T-helper 17 cell (primary cell): ENCODE results near the gene PSMD13. TPM values are rescaled to one million over a fixed set of nuclear protein-coding genes. Genes with fewer than 3 reads are reported as not detected.
"Not testable (repeated sequence)": the region's sequence is repeated elsewhere in the genome, so short reads cannot be mapped to it uniquely, and the experiment has no call there.

Source experiments
- ATAC-seq: fragments of 150-1000 bp; cut with Tn5 transposase; 2 replicates; pipeline ENCODE4 v1.10.0; 2021; ENCODE audit warnings: mild to moderate bottlenecking, moderate library complexity
- DNase-seq, 3 donors: peaks; one replicate each; pipeline versions ENCODE4 v3.0.0 to v3.0.0-alpha.2; 2020 to 2021
- H3K9me3 ChIP-seq: one replicate; pipeline ENCODE4 v1.7.0; 2013; ENCODE audit warnings: low read length, mild to moderate bottlenecking; ENCODE audit not compliant: control insufficient read depth, poor library complexity, severe bottlenecking
- H3K27ac Mint-ChIP-seq: one replicate; pipeline ENCODE4 v1.8.0; 2022; ENCODE audit warnings: mild to moderate bottlenecking, moderate library complexity, mixed read lengths
- H3K27me3 Mint-ChIP-seq: one replicate; pipeline ENCODE4 v1.8.0; 2022; ENCODE audit warnings: mixed read lengths
- H3K36me3 Mint-ChIP-seq: one replicate; pipeline ENCODE4 v1.8.0; 2022; ENCODE audit warnings: low read depth, mixed read lengths
- H3K4me1 Mint-ChIP-seq: one replicate; pipeline ENCODE4 v1.8.0; 2022; ENCODE audit warnings: mild to moderate bottlenecking, mixed read lengths
- H3K4me3 Mint-ChIP-seq: one replicate; pipeline ENCODE4 v1.8.0; 2022; ENCODE audit warnings: mild to moderate bottlenecking, moderate library complexity, mixed read lengths
- total RNA-seq, 4 donors: library from RNA in 2 of 4; stranded (reverse) in 2 of 4; gene quantifications; one replicate each; pipeline ENCODE4 v1.2.3 and lab custom pipeline; 2022 to 2026

Gene PSMD13
- total RNA-seq, 2 donors from 2014 or later: 60.6 to 63.6 TPM

DNA sequence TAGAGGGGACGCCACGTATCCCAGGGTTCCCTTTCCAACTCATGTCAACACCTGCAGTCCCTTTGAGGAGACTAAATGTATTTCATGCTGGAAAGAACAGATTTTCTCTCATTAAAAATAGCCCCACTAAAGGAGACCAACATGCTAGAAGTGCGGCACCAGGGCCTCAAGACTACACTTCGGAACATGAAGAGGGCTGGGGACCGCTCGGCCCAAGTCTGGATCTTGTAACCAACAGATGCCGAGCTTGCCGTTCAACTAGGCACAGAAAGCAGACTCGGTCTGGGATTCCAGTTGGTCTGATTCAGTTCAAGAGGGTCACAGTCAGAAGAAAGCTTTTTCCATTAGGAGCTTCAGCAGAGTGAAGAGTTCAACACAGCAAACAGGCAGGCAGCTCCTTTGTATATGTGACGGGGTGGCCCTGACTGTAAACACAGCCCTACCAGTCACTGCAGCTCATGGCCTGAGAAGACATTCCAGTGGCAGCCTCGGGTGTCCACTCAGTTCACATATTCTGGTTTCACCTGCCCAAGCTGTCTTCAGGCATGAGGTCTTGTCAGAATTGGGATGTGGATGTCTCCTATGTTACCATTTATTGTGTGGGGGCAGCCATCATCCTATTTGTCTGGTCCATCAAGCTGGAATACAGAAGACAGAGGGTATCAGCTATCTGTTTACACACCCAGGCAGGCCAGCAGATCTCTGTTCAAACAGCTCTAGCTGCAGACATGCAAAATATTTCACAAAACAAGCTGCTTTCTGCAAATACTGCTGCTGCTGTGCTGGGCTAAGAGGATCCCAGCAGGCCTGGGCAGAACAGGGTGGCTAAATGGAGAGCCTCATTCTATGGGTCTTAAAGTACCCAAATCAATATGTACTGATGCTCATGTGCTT, 20.4 kb upstream of the PSMD13 start:
- DNase-seq: no peak
- Mint-ChIP-seq H3K4me3 (no peak overlapping the region), H3K4me1 (peaks cover 7% of the 10 kb centered on the region), H3K27ac (peak overlapping the region; percentile 49), H3K27me3 (no peaks in the 10 kb centered on the region), H3K36me3 (peaks cover 6% of the 10 kb centered on the region)
- H3K9me3 ChIP-seq: no peaks in the 10 kb centered on the region
- no peak for ATAC-seq

DNA sequence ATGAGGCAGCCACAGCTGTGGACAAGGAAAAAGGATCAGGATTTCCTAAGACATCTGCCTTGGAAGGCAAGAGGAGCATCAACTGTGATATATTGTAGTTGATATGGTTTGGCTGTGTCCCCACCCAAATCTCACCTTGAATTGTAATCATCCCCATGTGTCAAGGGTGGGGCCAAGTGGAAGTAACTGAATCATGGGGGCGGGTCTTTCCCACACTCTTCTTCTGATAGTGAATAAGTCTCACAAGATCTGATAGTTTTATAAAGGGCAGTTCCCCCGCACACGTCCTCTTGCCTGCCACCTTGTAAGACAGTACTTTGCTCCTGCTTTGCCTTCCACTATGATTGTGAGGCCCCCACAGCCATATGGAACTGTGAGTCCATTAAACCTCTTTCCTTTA, 19.1 kb upstream of the PSMD13 start:
- H3K9me3 ChIP-seq: no peaks in the 10 kb centered on the region
- DNase-seq: no peak
- Mint-ChIP-seq H3K4me1 (peaks cover 8% of the 10 kb centered on the region), H3K36me3 (peaks cover 7% of the 10 kb centered on the region), H3K4me3 (no peak overlapping the region), H3K27me3 (no peaks in the 10 kb centered on the region), H3K27ac (no peak overlapping the region)
- no peak for ATAC-seq

DNA sequence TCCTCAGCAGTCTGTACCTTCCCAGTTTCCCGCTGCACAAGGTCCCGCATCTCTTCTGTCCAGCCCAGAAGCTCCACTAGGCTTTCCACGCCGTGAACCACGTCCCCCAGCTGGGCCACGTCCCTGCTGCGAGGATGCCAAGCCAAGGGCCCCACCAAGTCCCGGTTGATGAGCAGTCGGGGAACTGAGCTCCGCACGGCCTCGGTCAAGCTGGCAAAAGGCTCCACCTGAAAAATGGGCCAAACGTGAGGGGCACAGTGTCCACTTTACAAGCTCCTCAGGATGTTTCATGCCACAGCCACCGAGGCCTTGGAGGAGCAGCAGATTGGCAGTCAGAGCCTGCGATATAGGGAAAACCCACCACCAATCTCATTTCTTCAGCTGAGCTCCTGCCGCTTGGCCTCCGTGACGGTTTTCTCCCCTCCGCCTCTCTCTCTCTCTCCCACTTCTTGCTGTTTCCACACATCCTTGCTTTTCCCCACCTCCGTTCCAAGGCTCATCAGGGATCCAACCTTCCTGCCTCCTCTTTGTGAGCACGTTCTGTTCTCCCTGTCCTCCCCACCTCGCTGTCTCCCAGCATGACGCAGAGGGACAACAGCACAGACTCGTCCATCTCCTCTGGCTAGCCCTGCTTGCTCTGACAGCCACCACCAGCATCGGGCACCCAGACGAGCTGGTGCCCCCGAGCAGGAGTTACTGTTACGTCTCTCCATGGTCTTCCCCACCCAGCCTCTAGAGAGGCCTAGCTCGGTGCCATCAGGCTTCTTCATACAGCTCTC, 17.8 kb upstream of the PSMD13 start:
- Mint-ChIP-seq H3K4me3 (no peak overlapping the region), H3K27ac (peak overlapping the region; percentile 78), H3K36me3 (peaks cover 9% of the 10 kb centered on the region), H3K4me1 (peaks cover 10% of the 10 kb centered on the region), H3K27me3 (no peaks in the 10 kb centered on the region)
- no peak for ATAC-seq
- H3K9me3 ChIP-seq: no peaks in the 10 kb centered on the region
- DNase-seq: no peak

DNA sequence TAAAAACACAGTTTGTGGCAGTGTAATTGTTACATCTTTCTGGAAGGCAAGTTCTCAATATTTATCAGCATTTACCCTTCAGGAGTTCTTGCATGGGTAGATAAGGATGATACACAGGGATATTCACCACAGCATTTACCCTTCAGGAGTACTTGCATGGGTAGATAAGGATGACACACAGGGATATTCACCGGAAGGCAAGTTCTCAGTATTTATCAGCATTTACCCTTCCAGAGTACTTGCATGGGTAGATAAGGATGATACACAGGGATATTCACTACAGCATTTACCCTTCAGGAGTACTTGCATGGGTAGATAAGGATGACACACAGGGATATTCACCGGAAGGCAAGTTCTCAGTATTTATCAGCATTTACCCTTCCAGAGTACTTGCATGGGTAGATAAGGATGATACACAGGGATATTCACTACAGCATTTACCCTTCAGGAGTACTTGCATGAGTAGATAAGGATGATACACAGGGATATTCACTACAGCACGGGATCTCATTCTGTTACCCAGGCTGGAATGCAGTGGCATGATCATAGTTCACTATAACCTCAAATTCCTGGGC, 16.0 kb upstream of the PSMD13 start:
- ATAC-seq, H3K9me3 ChIP-seq, H3K36me3 Mint-ChIP-seq, H3K4me3 Mint-ChIP-seq, DNase-seq, H3K27ac Mint-ChIP-seq, H3K27me3 Mint-ChIP-seq: not testable (repeated sequence)
- peaks cover 13% of the 10 kb centered on the region for H3K4me1 Mint-ChIP-seq

DNA sequence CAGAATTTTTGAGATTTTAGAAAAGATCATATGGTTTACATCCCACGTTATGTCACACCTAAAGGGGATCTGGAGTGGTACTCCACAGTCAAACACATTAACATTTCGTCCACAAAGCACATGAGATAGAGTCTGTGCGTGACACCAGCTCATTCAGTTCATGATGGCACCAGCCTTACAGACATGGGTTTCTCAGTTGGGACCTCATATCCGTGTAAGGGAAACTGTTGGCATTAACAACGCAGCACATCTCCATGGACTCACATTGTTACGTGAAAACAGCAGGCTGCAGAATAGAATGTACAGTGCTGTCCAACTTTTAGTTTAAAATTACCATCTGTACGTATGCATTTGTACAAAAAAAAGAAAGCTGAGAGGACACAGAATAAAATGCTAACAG, 15.2 kb upstream of the PSMD13 start:
- no peak overlapping the region for H3K27ac Mint-ChIP-seq
- H3K9me3 ChIP-seq: no peaks in the 10 kb centered on the region
- no peaks in the 10 kb centered on the region for H3K27me3 Mint-ChIP-seq
- DNase-seq (no peak), ATAC-seq (no peak)
- H3K4me3 Mint-ChIP-seq: no peak overlapping the region
- peaks cover 9% of the 10 kb centered on the region for H3K36me3 Mint-ChIP-seq
- peaks cover 16% of the 10 kb centered on the region for H3K4me1 Mint-ChIP-seq

DNA sequence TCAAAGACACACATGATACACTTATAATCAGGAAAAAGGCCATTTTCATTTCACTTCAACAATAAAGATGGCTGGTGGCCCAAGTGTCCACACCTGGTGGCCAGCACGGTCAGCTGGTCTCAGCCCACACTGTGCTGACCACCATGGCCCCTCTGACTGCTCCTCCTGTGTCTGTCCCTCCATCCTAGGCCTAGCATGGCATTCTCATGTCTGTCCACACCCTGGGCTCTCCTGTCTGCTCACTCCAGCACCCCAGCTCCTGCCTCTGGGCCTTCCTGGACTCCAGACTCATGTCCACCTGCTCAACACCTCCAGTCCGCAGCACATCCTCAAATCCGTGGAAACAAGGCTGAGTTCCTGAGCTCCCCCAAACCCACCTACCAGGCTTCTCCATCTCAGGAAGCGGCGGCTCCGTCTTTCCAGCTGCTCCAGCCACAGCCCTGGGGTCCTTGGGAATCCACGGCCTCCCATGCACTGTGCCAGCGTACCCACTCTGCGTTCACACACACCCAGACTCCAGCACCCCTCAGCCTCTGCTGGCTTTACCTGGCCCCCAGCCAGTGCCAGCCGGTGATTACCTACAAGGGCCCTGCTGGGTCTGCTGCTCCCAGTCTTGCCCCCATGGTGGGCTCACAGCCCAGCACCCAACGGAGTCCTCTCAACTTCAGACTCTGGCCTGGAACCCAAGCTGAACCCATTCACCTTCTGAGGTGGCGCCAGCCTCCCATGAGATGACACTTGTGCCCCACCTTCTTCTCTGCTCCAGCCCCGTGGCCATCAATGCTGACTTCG, 14.6 kb upstream of the PSMD13 start:
- Mint-ChIP-seq H3K27me3 (no peaks in the 10 kb centered on the region), H3K4me3 (no peak overlapping the region), H3K4me1 (peaks cover 17% of the 10 kb centered on the region), H3K27ac (no peak overlapping the region), H3K36me3 (peaks cover 9% of the 10 kb centered on the region)
- no peak for ATAC-seq
- DNase-seq: no peak
- no peaks in the 10 kb centered on the region for H3K9me3 ChIP-seq

DNA sequence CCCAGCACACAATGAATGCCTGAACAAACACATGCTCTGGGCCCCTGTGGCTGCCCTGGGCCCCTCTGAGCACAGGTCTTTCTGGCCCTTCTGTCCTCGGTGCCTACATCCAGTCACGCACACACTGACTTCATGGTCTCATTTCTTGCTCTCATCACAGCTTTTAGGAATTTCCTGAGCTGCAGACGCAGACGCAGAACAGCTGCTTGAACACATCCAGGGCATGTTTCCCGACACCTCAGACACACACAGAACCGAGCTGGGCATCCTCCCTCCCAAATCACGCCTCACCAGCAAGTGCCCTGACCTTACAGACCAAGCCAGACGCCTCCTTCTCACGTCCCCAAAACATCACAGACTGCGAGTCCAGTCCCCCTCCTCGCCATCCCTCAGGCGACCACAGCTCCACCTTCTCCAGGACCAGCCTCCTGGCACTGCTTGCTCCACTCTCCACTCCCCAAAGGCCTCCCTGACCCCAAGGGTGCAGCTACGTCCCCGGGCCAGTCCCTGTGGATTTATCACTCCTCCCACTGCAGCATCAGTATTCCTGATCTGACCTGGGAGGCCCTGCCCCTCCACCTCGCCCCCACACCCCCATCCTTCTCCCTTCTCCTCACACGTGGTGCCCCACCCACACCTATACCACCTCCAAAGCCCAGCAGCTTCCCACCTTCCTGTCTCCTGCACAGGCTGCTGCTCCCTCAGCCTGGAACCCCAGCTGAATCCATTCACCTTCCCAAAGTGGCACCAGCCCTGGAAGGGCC, 13.6 kb upstream of the PSMD13 start:
- no peak overlapping the region for H3K27ac Mint-ChIP-seq
- no peak for ATAC-seq

DNA sequence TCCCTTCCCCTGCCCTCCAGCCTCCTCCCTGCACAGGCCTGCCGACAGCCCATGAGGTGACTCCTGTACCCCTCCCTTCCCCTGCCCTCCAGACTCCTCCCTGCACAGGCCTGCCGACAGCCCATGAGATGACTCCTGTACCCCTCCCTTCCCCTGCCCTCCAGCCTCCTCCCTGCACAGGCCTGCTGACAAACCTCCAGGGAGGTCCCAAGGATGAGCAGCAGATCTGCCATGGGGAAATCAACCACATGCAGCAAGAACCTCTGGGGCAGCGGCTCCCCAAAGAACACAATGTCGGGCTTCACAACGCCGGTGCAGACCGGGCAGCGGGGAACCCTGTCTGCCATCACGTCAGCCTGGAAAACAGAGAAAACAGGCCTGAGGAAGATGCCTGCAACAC, 12.9 kb upstream of the PSMD13 start:
- ATAC-seq (no peak), DNase-seq (no peak)
- no peak overlapping the region for H3K27ac Mint-ChIP-seq
- H3K36me3 Mint-ChIP-seq: peaks cover 11% of the 10 kb centered on the region
- no peaks in the 10 kb centered on the region for H3K9me3 ChIP-seq
- H3K4me1 Mint-ChIP-seq: peaks cover 20% of the 10 kb centered on the region
- H3K4me3 Mint-ChIP-seq: no peak overlapping the region
- H3K27me3 Mint-ChIP-seq: no peaks in the 10 kb centered on the region

More for the DNA sequence above, 13.6 kb upstream of the PSMD13 start:
- H3K4me1 Mint-ChIP-seq: peaks cover 17% of the 10 kb centered on the region
- H3K9me3 ChIP-seq: no peaks in the 10 kb centered on the region
- no peak overlapping the region for H3K4me3 Mint-ChIP-seq
- DNase-seq: no peak
- H3K36me3 Mint-ChIP-seq: peaks cover 9% of the 10 kb centered on the region
- H3K27me3 Mint-ChIP-seq: no peaks in the 10 kb centered on the region

DNA sequence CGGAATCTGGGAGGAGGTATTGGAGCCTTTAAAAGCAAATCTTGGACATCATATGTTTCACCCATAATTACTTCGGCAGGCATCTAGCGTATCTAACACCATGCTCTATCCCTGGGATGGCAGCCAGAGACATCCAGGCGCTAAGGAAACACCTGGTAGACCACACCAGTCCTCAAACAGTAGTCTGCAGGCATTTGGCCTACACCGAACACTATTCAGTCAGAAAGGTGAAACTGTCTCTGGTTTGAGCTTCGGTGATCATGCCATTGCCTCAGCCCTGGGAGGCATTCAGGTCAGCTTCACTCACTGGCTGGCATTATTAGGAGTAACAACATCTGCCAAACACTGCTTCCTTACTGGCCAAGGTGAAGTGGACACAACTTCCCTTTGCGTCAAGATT, 12.4 kb upstream of the PSMD13 start:
- no peaks in the 10 kb centered on the region for H3K9me3 ChIP-seq
- no peak for DNase-seq
- no peaks in the 10 kb centered on the region for H3K27me3 Mint-ChIP-seq
- peaks cover 9% of the 10 kb centered on the region for H3K36me3 Mint-ChIP-seq
- H3K4me3 Mint-ChIP-seq: no peak overlapping the region
- H3K27ac Mint-ChIP-seq: no peak overlapping the region
- H3K4me1 Mint-ChIP-seq: peaks cover 16% of the 10 kb centered on the region
- no peak for ATAC-seq

DNA sequence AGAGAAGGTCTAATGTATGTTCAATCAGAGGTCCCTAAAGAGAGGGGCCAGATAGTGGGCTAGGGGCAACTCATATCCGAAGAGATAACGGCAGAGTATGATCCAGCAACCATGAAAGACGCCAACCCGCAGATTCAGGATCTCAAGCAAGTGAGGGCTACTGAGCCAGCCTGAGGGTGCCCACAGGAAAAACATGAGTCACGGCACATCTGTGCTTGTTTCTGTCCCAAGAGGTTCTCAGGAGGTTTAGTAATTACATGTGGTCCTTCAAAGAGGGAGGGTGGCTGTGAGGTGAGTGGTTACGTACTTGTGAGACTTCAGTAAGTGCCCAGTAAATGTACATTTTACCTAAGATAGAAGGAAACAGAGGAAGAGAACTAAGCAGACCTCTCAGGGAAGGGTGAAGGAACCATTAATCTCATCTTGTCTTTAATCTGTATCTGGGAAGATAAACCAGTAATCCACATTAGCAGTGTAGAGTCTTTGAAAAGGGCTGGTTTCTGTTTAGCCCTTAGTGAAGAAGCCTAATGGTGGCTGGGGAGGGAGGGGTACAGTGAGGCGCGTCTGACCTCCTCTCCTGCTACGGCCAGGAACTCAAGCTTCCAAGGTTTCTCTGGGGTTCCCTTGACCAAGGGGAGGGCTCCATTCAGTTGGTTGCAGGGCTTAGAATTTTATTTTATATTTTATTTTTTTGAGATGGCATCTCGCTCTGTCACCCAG, 10.9 kb upstream of the PSMD13 start:
- no peaks in the 10 kb centered on the region for H3K27me3 Mint-ChIP-seq
- no peak for ATAC-seq
- peaks cover 9% of the 10 kb centered on the region for H3K36me3 Mint-ChIP-seq
- H3K9me3 ChIP-seq: no peaks in the 10 kb centered on the region
- no peak overlapping the region for H3K27ac Mint-ChIP-seq
- H3K4me1 Mint-ChIP-seq: peaks cover 16% of the 10 kb centered on the region
- H3K4me3 Mint-ChIP-seq: no peak overlapping the region
- DNase-seq: no peak

DNA sequence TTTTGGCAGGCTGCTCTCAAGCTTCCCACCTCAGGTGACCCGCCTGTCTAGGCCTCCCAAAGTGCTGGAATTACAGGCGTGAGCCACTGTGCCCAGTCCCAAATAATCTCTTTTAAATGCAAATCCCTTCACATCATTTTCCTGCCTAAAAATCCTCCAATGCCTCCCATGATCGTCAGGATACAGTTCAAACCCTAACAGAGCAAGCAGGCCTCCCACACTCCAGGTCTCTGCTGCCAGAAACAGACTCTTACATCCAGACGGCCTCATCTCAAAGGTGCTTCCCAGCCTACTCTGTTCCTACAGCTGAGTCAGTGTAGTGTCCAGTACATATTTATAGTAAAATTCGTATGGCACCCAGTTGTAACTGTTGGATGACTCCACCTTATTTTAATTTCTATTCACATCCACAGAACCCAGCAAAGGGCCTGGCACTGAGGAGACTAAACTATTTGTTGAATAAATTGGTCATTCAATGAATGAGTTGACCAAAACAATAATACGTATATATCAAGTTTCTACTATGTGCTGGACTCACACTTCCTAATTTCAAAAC, 8.9 kb upstream of the PSMD13 start:
- DNase-seq: no peak
- Mint-ChIP-seq H3K27me3 (no peaks in the 10 kb centered on the region), H3K27ac (peak overlapping the region; percentile 9), H3K4me1 (peaks cover 13% of the 10 kb centered on the region), H3K36me3 (peaks cover 6% of the 10 kb centered on the region), H3K4me3 (no peak overlapping the region)
- ATAC-seq: no peak
- no peaks in the 10 kb centered on the region for H3K9me3 ChIP-seq

DNA sequence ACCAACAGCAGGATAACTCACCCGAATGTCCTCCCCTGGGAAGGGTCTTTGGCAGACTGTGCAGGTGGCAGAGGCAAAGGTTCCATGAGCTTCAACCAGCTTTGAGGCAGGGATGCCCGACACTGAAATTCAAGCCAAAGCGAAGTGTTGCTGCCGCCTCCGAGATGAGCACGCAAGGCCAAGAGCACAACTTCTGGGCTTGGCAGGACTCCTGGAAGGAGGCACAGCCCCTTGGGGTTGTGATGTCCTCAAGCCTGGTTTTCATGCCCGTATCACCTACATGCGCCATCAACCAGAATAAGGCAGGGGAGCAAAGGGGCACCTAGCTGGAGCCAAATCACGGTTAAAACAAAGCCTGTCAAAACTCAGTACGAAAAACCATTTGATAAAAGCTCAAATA, 6.3 kb upstream of the PSMD13 start:
- no peaks in the 10 kb centered on the region for H3K9me3 ChIP-seq
- ATAC-seq (no peak), DNase-seq (no peak)
- Mint-ChIP-seq H3K27me3 (no peaks in the 10 kb centered on the region), H3K36me3 (peaks cover 2% of the 10 kb centered on the region), H3K4me3 (no peak overlapping the region), H3K4me1 (peaks cover 20% of the 10 kb centered on the region), H3K27ac (no peak overlapping the region)
